Sigmoid colon (tissue), 4 donors: ENCODE measurements around the gene ZMIZ1.

Experiments
- CTCF ChIP-seq, 4 experiments: fragments of 450-650 bp in 3 of 4; fragments of 200-600 bp in 1 of 4; IDR thresholded peaks; one replicate each; pipeline ENCODE4 v1.5.1; 2016 to 2019; ENCODE audit warnings: antibody characterized with exemption in 4 of 4, mild to moderate bottlenecking in 3 of 4, moderate library complexity in 2 of 4
- EP300 ChIP-seq, 4 donors: sonication (generic); formaldehyde crosslinking; IDR thresholded peaks; one replicate each; pipeline ENCODE4 v1.6.1; 2017; ENCODE audit warnings: antibody characterized with exemption in 4 of 4
- POLR2A ChIP-seq, 2 donors: fragments of 450-650 bp; IDR thresholded peaks; one replicate each; pipeline ENCODE4 v1.6.1; 2016; ENCODE audit warnings: antibody characterized with exemption in 2 of 2, mild to moderate bottlenecking in 2 of 2, moderate library complexity in 2 of 2
- POLR2AphosphoS5 ChIP-seq, 4 donors: sonication (generic); formaldehyde crosslinking; IDR thresholded peaks; one replicate each; pipeline ENCODE4 v1.6.1; 2017; ENCODE audit warnings: antibody characterized with exemption in 4 of 4

- TF ChIP-seq CTCF (IDR thresholded peaks at IDR 0.05) (no peak), EP300 (IDR thresholded peaks at IDR 0.05) (no peak), POLR2A (IDR thresholded peaks at IDR 0.05) (no peak), POLR2AphosphoS5 (IDR thresholded peaks at IDR 0.05) (no peak)
Observed at GRCh38 chr10:79313320-79313719, 244.6 kb downstream of the ZMIZ1 start.
